Gastroesophageal sphincter (tissue), 3 donors: ENCODE results near the gene CD37.

Experiments used
- POLR2A ChIP-seq, 2 donors: fragments of 450-650 bp; IDR thresholded peaks; one replicate each; pipeline ENCODE4 v1.6.1; 2017; ENCODE audit warnings: antibody characterized with exemption in 2 of 2, mild to moderate bottlenecking in 2 of 2, moderate library complexity in 1 of 2
- TF ChIP-seq, protein P1 (sequence below), 4 experiments: fragments of 200-600 bp in 2 of 4; fragments of 450-650 bp in 2 of 4; sonication (generic) in 1 of 4; IDR thresholded peaks; one replicate each; pipeline ENCODE4 v1.5.1; 2017 to 2019; ENCODE audit warnings: antibody characterized with exemption in 4 of 4, mild to moderate bottlenecking in 2 of 4, moderate library complexity in 2 of 4

DNA sequence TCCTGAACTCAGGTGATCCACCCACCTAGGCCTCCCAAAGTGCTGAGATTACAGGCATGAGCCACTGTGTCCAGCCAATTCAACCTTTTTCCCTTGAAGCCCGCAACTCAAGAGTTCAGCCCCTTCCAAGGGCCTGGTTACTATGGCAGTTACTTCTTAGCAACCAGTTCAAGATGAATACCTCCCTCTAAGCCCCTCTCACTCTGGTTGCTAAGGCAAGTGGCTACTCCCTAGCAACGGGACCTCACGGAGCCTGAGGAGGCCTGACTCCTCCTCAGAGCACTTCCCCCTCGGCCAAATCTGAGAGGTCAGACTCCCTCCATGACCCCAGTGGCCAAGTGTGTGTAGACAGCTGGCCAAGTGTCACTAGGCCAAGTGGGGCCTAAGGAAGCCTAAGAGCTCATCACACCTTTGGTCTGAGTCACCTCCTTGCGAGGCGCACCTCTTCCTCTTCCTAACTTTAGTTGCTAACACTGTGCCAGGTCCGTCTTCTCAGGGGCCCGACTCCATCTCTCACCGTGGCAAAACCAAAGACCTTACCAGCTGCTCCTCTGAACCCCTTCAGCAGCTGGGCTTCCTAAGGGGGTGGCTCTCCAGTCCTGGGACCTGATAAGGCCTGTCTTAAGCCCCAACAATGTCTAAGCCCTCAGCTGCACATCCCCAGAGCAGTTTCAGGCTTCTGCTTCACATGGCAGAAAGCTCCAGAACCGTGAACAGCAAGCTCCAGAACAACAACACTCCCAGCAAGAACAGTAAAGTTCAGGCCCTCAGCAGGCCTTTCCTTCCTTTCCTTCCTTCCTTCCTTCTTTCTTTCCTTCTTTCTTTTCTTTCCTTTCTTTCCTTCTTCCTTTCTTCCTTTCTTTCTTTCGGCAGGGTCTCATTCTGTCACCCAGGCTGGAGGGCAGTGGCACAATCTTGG, 9.6 kb downstream of the CD37 start:
- TF ChIP-seq POLR2A (IDR thresholded peaks at IDR 0.05), result no peak
- TF ChIP-seq, protein P1, sequence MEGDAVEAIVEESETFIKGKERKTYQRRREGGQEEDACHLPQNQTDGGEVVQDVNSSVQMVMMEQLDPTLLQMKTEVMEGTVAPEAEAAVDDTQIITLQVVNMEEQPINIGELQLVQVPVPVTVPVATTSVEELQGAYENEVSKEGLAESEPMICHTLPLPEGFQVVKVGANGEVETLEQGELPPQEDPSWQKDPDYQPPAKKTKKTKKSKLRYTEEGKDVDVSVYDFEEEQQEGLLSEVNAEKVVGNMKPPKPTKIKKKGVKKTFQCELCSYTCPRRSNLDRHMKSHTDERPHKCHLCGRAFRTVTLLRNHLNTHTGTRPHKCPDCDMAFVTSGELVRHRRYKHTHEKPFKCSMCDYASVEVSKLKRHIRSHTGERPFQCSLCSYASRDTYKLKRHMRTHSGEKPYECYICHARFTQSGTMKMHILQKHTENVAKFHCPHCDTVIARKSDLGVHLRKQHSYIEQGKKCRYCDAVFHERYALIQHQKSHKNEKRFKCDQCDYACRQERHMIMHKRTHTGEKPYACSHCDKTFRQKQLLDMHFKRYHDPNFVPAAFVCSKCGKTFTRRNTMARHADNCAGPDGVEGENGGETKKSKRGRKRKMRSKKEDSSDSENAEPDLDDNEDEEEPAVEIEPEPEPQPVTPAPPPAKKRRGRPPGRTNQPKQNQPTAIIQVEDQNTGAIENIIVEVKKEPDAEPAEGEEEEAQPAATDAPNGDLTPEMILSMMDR (IDR thresholded peaks at IDR 0.05), result no peak
